Muscle layer of duodenum (tissue), 2 donors: ENCODE results near the gene RAD51B.

Experiments used
- H3K27ac ChIP-seq: one replicate; pipeline ENCODE4 v1.7.0; 2013; ENCODE audit warnings: mild to moderate bottlenecking, low read length
- H3K27me3 ChIP-seq: one replicate; pipeline ENCODE4 v1.7.0; 2013; ENCODE audit warnings: low read depth, mild to moderate bottlenecking, control low read depth, low read length
- H3K36me3 ChIP-seq, 2 donors: one replicate each; pipeline ENCODE4 v1.7.0; 2013; ENCODE audit warnings: low read length in 2 of 2, control low read depth in 1 of 2, mild to moderate bottlenecking in 1 of 2; ENCODE audit not compliant: insufficient read depth in 2 of 2, control insufficient read depth in 1 of 2
- H3K4me1 ChIP-seq, 2 donors: one replicate each; pipeline ENCODE4 v1.7.0; 2013; ENCODE audit warnings: low read length in 2 of 2, mild to moderate bottlenecking in 2 of 2, control low read depth in 1 of 2, moderate library complexity in 1 of 2; ENCODE audit not compliant: insufficient read depth in 2 of 2, control insufficient read depth in 1 of 2
- H3K4me3 ChIP-seq, 2 donors: one replicate each; pipeline ENCODE4 v1.7.0; 2013; ENCODE audit warnings: low read length in 2 of 2, low read depth in 1 of 2, mild to moderate bottlenecking in 1 of 2
- H3K9me3 ChIP-seq, 2 donors: one replicate each; pipeline ENCODE4 v1.7.0; 2013; ENCODE audit warnings: low read length in 2 of 2, control low read depth in 1 of 2, mild to moderate bottlenecking in 1 of 2; ENCODE audit not compliant: control insufficient read depth in 1 of 2
- donor health status: healthy.

Gene RAD51B

DNA sequence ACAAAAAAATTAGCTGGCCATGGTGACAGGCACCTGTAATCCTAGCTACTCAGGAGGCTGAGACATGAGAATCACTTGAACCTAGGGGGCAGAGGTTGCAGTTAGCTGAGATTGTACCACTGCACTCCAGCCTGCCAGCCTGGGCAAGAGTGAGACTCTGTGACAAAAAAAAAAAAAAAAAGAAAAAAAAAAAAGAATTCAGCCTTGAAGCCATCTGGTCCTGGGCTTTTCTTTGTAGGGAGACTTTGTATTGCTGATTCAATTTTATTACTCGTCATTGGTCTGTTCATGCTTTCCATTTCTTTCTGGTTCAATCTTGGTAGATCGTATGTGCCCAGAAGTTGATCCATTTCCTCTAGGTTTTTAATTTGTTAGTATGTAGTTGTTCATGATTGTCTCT lies 243.1 kb downstream of the RAD51B start:
- no peaks in the 10 kb centered on the region for H3K36me3 ChIP-seq
- H3K9me3 ChIP-seq, result no peaks in the 10 kb centered on the region
- no peaks in the 10 kb centered on the region for H3K27me3 ChIP-seq
- H3K4me3 ChIP-seq, result no peak overlapping the region
- H3K4me1 ChIP-seq, result peaks cover 0 to 5% of the 10 kb centered on the region in 2 donors
- no peak overlapping the region for H3K27ac ChIP-seq

DNA sequence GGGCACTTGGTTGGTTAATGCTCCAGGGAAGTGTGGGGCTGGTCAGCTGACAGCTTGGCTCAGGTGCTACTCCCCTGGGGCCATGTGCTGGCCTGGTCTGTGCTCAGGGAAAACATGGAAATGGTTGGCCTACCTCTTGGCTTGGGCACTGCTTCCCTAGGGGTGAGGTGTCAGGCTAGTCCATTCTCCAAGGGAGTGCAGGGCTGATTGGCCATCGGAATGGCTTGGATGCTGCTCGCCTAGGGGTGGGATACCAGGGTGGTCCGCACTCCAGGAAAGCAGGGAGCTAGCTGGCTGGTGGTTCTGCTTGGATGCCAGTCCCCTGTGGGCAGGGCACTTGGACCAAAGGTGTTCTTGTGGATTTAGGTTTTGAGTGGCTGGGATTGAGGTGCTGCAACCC lies 245.7 kb downstream of the RAD51B start:
- no peaks in the 10 kb centered on the region for H3K27me3 ChIP-seq
- no peak overlapping the region for H3K4me3 ChIP-seq
- H3K9me3 ChIP-seq, result peaks cover 0 to 6% of the 10 kb centered on the region in 2 donors
- no peak overlapping the region for H3K27ac ChIP-seq
- H3K4me1 ChIP-seq, result peaks cover 0 to 4% of the 10 kb centered on the region in 2 donors
- no peaks in the 10 kb centered on the region for H3K36me3 ChIP-seq

GRCh38 chr14:68074765-68075381 lies 255.3 kb downstream of the RAD51B start:
- Histone ChIP-seq H3K27ac (no peak overlapping the region), H3K27me3 (no peaks in the 10 kb centered on the region), H3K36me3 (no peaks in the 10 kb centered on the region), H3K4me1 (no peaks in the 10 kb centered on the region), H3K9me3 (peaks cover 4 to 8% of the 10 kb centered on the region in 2 donors), H3K4me3 (no peak overlapping the region)

DNA sequence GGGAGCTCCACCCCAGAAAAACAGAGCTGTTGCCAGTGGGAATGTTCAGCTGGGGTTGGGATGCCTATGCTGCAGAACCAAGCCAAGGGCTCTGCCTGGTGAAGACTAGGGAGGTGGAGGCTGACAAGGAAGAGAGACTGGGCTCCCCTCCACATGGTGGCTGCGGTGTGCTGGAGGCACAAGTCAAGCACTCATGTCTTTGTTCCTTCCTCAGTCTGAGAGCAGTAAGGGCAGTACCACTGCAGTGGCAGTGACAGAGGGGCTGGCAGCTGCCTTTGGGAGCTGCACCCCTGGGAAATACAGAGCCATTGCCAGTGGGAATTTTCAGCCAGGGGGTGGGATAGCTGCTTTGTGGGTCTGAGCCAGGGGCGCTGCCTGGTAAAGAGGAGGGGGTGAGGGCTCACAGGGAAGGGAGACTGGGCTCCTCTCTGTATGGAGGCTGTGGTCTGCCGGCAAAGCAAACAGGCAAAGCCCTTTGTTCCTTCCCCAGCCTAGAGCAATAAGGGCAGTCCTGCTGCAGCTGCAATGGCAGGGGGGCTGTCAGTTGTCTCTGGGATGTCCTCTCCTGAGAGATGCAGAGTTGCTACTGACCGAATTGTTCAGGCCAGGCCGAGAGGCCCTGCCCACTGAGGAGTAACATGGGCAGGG lies 255.9 kb downstream of the RAD51B start:
- Histone ChIP-seq H3K27me3 (no peaks in the 10 kb centered on the region), H3K4me1 (no peaks in the 10 kb centered on the region), H3K27ac (no peak overlapping the region), H3K9me3 (peaks cover 2 to 4% of the 10 kb centered on the region in 2 donors), H3K4me3 (no peak overlapping the region), H3K36me3 (no peaks in the 10 kb centered on the region)

DNA sequence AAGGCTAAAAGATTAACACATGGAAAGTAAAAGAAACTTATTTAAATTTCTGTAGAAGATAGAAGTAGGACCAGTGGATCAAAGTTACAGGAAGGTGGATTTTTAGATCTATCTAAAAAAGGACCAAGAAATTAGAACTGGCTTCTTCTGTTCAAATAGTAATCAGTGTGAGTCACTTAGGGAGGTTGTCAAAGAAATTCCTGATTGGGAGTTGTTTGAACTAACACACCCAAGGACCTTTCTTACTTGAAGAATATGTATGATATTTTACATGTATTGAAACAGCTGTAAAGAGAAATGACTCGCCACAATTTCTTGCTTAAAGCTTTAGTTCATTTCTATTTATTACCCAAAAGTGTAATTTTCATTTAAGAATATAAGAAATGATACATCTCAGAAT lies 256.9 kb downstream of the RAD51B start:
- Histone ChIP-seq H3K36me3 (no peaks in the 10 kb centered on the region), H3K27me3 (no peaks in the 10 kb centered on the region), H3K9me3 (peaks cover 0 to 4% of the 10 kb centered on the region in 2 donors), H3K4me3 (no peak overlapping the region), H3K27ac (no peak overlapping the region), H3K4me1 (no peaks in the 10 kb centered on the region)

DNA sequence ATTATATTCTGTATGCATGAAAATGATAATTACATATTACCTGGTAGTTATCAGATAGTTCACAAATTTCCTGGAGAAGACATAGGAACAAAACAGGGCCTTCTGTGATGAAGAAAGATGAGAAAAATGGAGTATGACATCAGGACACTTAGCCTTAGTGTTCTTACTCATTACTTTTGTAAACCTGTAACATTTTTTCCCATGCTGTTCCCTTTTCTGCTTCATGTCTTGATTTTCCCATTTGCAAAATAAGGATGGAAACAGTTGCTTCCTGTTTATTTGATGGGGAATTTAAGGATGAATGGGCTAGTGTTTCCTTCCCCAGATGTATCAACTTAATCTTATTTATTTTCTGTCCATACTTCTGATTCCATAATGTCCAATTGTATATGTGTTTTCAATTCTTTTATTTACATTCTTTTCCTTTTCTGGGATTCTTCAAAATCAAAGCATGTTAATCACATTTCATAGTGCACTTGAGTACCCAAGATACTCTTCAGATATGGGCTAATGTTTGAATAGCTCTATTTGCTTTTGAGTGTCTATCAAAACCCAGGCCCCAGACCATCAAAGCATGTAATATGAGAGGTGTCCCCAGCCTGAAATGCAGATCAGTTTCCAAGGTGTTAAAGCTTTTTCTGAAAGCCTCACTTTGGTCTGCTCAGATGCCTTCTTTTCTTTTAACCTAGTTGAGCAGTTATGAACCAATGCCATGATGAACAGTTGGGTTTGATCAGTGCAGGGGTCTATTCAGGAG lies 260.5 kb downstream of the RAD51B start:
- H3K27me3 ChIP-seq, result no peaks in the 10 kb centered on the region

DNA sequence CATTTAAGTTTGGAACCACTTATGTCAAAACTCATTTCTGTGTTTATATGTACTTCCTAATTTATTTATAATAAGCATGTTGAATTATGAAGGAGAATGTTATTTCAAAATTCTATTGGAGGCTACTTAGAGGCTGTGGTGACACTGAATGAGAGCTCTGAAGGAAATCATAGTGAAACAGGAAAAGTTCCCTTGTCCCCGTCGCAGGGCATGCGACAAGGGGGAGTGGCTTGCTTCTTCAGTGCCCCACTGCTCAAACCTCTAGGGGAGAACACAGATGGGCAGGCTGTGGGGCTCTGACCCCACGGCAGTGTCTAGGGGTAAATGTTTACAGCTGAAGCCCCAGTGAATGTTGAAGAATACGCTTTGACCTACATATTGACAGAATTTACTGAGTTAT lies 261.9 kb downstream of the RAD51B start:
- Histone ChIP-seq H3K36me3 (no peaks in the 10 kb centered on the region), H3K4me1 (no peaks in the 10 kb centered on the region), H3K4me3 (no peak overlapping the region), H3K27me3 (no peaks in the 10 kb centered on the region), H3K9me3 (no peaks in the 10 kb centered on the region), H3K27ac (no peak overlapping the region)

More for the DNA sequence above, 260.5 kb downstream of the RAD51B start:
- Histone ChIP-seq H3K4me3 (no peak overlapping the region), H3K4me1 (no peaks in the 10 kb centered on the region), H3K9me3 (no peaks in the 10 kb centered on the region), H3K27ac (no peak overlapping the region), H3K36me3 (no peaks in the 10 kb centered on the region)

DNA sequence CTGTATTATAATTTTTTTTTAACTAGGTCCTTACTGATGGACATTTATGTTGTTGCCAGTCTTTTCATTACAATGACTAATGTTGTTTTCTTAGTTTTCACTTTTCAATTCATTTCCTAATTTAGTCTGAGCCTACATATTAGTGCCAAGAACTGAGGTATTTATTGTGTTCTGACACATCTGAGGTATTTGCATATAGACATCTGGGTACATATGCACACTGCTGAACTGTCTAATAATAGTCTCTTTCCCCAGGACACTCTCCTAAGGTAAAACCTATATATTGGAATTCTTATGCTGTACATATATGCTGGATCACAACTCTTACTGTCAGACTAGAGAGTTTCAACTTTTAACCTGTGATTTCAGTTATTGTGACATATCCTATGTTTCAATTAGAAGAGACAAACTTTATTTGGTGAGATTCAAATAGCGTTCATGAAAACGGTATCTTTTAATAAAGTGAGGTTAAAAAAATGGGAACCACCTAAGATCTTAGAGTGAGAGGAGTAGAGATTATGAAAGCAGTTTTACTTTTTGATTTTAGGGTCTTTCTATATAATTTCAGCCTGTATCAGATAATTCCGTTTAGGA lies 263.2 kb downstream of the RAD51B start:
- H3K27ac ChIP-seq, result no peak overlapping the region

DNA sequence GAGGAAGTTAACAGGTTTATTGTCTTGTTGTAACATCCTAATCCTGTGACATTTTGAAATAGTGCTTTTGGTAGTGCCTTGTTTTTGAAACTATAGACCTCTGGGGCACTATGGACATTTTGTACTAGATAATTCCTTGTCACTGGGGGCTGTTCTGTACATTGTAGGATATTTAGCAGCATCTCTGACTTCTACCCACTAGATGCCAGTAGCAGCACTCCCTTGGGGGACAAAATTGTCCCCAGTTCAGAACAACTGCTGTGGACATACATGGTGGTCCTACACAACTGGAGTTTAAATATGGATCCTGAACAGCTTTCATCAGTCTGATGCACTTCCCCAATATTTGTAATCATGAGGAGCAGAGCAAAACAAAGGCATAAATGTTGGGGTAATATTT lies 264.7 kb downstream of the RAD51B start:
- Histone ChIP-seq H3K36me3 (no peaks in the 10 kb centered on the region), H3K4me3 (no peak overlapping the region), H3K9me3 (no peaks in the 10 kb centered on the region), H3K27me3 (no peaks in the 10 kb centered on the region), H3K4me1 (peaks cover 0 to 6% of the 10 kb centered on the region in 2 donors), H3K27ac (no peak overlapping the region)

More for the DNA sequence above, 263.2 kb downstream of the RAD51B start:
- Histone ChIP-seq H3K4me3 (no peak overlapping the region), H3K27me3 (no peaks in the 10 kb centered on the region), H3K36me3 (no peaks in the 10 kb centered on the region), H3K9me3 (no peaks in the 10 kb centered on the region), H3K4me1 (no peaks in the 10 kb centered on the region)

GRCh38 chr14:68085742-68086141 lies 266.2 kb downstream of the RAD51B start:
- H3K9me3 ChIP-seq, result no peaks in the 10 kb centered on the region
- no peak overlapping the region for H3K4me3 ChIP-seq
- H3K27me3 ChIP-seq, result no peaks in the 10 kb centered on the region
- H3K36me3 ChIP-seq, result no peaks in the 10 kb centered on the region
- H3K4me1 ChIP-seq, result peaks cover 0 to 9% of the 10 kb centered on the region in 2 donors
- no peak overlapping the region for H3K27ac ChIP-seq

DNA sequence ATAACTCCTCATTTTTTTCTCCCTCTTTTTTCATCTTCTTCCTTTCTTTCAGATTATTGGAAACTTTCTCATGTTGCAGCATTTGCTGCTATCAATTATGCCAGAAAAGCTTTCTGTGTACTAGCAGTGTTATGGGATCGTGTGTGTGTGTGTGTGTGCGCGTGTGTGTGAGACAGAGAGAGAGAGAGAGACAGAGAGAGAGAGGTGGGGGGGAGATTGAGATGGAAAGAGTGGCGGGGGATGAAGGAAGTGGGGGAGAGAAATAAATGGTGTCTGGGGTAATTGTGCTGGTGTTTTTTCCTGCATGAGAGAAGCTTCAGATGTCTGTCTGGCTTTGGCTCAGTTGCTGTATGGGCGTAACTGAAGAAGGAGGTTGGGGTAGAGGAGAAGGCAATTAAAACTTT lies 268.9 kb downstream of the RAD51B start:
- no peaks in the 10 kb centered on the region for H3K9me3 ChIP-seq
- H3K27me3 ChIP-seq, result no peaks in the 10 kb centered on the region
- peaks cover 0 to 9% of the 10 kb centered on the region in 2 donors for H3K4me1 ChIP-seq
- H3K4me3 ChIP-seq, result peak overlapping the region; percentile 1 to 33
- no peak overlapping the region for H3K27ac ChIP-seq
- H3K36me3 ChIP-seq, result no peaks in the 10 kb centered on the region
